ENCODE data around the gene ICAM1. TPM values are rescaled to one million over a fixed set of nuclear protein-coding genes. Genes with fewer than 3 reads are reported as not detected.

ICAM1 gene
- total RNA-seq, 1 experiment from 2014 or later = 136 TPM

DNA sequence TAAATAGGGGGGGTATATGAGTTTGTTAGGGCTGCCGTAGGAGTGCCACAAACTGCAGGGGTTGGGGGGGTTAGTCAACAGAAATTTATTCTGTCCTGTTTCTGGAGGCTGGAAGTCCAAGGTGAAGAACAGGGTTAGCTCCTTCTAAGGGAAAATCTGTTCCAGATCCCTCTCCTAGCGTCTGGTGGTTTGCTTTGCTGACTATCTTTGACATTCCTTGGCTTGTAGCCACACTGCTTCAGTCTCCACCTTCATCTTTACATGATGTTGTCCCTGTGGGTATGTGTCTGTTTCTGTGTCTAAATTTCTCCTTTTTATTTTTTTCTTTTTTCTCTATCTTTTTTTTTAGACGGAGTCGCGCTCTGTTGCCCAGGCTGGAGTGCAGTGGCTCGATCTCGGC, 8.1 kb upstream of the ICAM1 start:
- H3K9me3 ChIP-seq (ENCODE audit: control insufficient read depth, insufficient read depth, low read depth, low read length) = no peaks in the 10 kb centered on the region
- H3K36me3 ChIP-seq (ENCODE audit: control insufficient read depth, insufficient read depth, low read length) = no peaks in the 10 kb centered on the region
- no peak for DNase-seq (ENCODE audit: low read depth, low spot score)
- POLR2A ChIA-PET = no interaction called here
- H3K27ac ChIP-seq (ENCODE audit: low read length) = no peak overlapping the region
- H3K27me3 ChIP-seq (ENCODE audit: control insufficient read depth, insufficient read depth, low read length) = no peaks in the 10 kb centered on the region
- H3K4me1 ChIP-seq (ENCODE audit: control insufficient read depth, insufficient read depth, low read length) = peaks cover 6% of the 10 kb centered on the region; the same call in 1 of the 2 replicates
- intact Hi-C loops (cut with micrococcal nuclease; ENCODE audit: unreplicated experiment) (no loop called here), in situ Hi-C loops (cut with HindIII; ENCODE audit: low pct_unique_long_range_greater_than_20kb, low sequenced_read_pairs) (no loop called here)
- no peak overlapping the region for H3K4me3 ChIP-seq (ENCODE audit: low read depth in 2 of 2, low read length in 2 of 2)
- BruUV-seq (replicated peaks) = no TSS peak
- CTCF ChIA-PET = no interaction called here
- TF ChIP-seq TCF7L2 (IDR thresholded peaks at IDR 0.05; ENCODE audit: low read depth, low read length) (no peak), POLR2AphosphoS5 (IDR thresholded peaks at IDR 0.05; ENCODE audit: low read depth, low read length) (no peak), REST (IDR thresholded peaks at IDR 0.05; ENCODE audit: insufficient read depth in 1 of 2, low read depth in 2 of 2, low read length in 1 of 2) (no peak), SIN3A (IDR thresholded peaks at IDR 0.05; ENCODE audit: borderline replicate concordance, insufficient read depth, low read depth, low read length) (no peak), CTCF (IDR thresholded peaks at IDR 0.05) (no peak)
- ATAC-seq = no peak

- no peaks in the 10 kb centered on the region for H3K9me3 ChIP-seq (ENCODE audit: control insufficient read depth, insufficient read depth, low read depth, low read length)
- POLR2A ChIA-PET = no interaction called here
- intact Hi-C loops (cut with micrococcal nuclease; ENCODE audit: unreplicated experiment) = no loop called here
These were observed 4.2 kb upstream of the ICAM1 start for GRCh38 chr19:10266706-10267105.

More at GRCh38 chr19:10266706-10267105, 4.2 kb upstream of the ICAM1 start:
- Histone ChIP-seq H3K4me1 (ENCODE audit: control insufficient read depth, insufficient read depth, low read length) (peaks cover 4% of the 10 kb centered on the region), H3K4me3 (ENCODE audit: low read depth in 2 of 2, low read length in 2 of 2) (no peak overlapping the region), H3K27me3 (ENCODE audit: control insufficient read depth, insufficient read depth, low read length) (no peaks in the 10 kb centered on the region), H3K27ac (ENCODE audit: low read length) (no peak overlapping the region), H3K36me3 (ENCODE audit: control insufficient read depth, insufficient read depth, low read length) (no peaks in the 10 kb centered on the region)
- BruUV-seq (replicated peaks) = no TSS peak
- ATAC-seq (no peak), DNase-seq (ENCODE audit: low read depth, low spot score) (no peak)
- CTCF ChIA-PET = no interaction called here
- no peak for TF ChIP-seq TCF7L2 (IDR thresholded peaks at IDR 0.05; ENCODE audit: low read depth, low read length)
- no peak for TF ChIP-seq CTCF (IDR thresholded peaks at IDR 0.05)
- TF ChIP-seq POLR2AphosphoS5 (IDR thresholded peaks at IDR 0.05; ENCODE audit: low read depth, low read length) = no peak
- no peak for TF ChIP-seq REST (IDR thresholded peaks at IDR 0.05; ENCODE audit: insufficient read depth in 1 of 2, low read depth in 2 of 2, low read length in 1 of 2)
- in situ Hi-C loops (cut with HindIII; ENCODE audit: low pct_unique_long_range_greater_than_20kb, low sequenced_read_pairs) = no loop called here

Data from Panc1 (cell line).